Retinal pigment epithelial cell (primary cell): Measurements from ENCODE around the gene B3GNT4.

Experiments used
- DNase-seq: peaks from one replicate; pipeline ENCODE4 v3.0.0-alpha.2; 2010; ENCODE audit warnings: low read depth
- H3K4me3 ChIP-seq: 2 replicates; pipeline ENCODE4 v1.5.1; 2011; ENCODE audit warnings: mild to moderate bottlenecking, low read length, control low read depth, moderate library complexity
- TF ChIP-seq, protein P1 (sequence below): conservative IDR thresholded peaks from 2 replicates; pipeline ENCODE4 v1.5.1; 2011; ENCODE audit warnings: low read depth, low read length, control low read depth, inconsistent platforms

Gene B3GNT4

DNA sequence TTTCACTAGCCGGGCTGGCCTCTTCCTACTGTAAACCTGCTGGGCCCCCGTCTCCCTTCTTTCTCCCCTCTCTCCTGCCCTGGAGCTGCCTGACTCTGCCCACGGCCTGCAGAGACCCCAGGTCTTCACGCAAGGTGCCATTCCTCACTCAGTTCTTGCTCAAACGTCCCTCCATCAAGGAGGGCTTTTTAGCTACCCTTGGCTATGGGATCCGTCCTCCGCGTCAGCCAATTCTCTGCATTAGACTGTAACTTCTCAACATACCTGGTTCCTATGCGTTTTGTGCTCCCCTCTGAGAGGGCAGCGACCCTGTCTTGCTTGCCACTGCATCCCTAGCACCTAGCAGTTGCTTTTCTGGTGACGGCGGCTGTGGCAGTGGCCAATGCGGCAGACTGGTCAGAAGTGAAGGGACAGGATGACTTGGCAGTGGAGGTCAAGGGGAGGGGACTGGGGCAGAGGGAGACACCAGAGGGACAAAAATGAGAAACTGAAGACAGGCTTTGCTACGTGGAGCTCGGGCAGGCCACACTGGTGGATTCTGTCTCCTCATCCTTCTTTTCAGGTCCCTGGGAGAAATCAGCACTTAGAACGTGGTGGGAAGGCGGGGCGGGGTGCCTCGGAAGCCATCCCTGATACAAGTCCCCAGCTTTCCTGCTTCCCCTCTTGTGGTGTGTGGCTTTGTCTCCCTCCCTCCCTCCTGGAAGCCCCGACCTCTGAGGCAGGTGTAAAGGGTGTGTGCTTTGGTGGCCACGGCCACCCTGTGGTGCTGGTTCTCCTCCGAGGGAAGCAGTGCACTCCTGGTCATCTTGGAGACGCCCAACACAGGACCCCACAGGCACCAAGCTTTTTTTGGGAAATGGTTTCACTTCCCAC is 1.8 kb downstream of the B3GNT4 start:
- TF ChIP-seq, protein P1, sequence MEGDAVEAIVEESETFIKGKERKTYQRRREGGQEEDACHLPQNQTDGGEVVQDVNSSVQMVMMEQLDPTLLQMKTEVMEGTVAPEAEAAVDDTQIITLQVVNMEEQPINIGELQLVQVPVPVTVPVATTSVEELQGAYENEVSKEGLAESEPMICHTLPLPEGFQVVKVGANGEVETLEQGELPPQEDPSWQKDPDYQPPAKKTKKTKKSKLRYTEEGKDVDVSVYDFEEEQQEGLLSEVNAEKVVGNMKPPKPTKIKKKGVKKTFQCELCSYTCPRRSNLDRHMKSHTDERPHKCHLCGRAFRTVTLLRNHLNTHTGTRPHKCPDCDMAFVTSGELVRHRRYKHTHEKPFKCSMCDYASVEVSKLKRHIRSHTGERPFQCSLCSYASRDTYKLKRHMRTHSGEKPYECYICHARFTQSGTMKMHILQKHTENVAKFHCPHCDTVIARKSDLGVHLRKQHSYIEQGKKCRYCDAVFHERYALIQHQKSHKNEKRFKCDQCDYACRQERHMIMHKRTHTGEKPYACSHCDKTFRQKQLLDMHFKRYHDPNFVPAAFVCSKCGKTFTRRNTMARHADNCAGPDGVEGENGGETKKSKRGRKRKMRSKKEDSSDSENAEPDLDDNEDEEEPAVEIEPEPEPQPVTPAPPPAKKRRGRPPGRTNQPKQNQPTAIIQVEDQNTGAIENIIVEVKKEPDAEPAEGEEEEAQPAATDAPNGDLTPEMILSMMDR, result no peak
- DNase-seq, result no peak
- no peak overlapping the region for H3K4me3 ChIP-seq

DNA sequence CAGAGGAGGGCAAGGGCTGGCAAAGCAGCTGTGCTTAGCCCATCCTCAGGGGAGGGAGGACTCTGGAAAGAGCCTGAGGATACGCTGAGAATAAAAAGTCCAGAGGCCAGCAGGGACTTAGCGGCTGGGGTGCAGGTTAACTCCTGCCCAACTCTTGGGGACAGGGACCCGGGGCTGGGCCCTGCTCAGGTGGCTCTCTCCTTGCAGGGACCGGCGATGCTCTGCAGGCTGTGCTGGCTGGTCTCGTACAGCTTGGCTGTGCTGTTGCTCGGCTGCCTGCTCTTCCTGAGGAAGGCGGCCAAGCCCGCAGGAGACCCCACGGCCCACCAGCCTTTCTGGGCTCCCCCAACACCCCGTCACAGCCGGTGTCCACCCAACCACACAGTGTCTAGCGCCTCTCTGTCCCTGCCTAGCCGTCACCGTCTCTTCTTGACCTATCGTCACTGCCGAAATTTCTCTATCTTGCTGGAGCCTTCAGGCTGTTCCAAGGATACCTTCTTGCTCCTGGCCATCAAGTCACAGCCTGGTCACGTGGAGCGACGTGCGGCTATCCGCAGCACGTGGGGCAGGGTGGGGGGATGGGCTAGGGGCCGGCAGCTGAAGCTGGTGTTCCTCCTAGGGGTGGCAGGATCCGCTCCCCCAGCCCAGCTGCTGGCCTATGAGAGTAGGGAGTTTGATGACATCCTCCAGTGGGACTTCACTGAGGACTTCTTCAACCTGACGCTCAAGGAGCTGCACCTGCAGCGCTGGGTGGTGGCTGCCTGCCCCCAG is 2.8 kb downstream of the B3GNT4 start:
- TF ChIP-seq, protein P1, result no peak
- H3K4me3 ChIP-seq, result no peak overlapping the region
- no peak for DNase-seq

- no peak for DNase-seq
- TF ChIP-seq, protein P1, result no peak
- no peak overlapping the region for H3K4me3 ChIP-seq
Measured at GRCh38 chr12:122206976-122207375, 3.5 kb downstream of the B3GNT4 start.

DNA sequence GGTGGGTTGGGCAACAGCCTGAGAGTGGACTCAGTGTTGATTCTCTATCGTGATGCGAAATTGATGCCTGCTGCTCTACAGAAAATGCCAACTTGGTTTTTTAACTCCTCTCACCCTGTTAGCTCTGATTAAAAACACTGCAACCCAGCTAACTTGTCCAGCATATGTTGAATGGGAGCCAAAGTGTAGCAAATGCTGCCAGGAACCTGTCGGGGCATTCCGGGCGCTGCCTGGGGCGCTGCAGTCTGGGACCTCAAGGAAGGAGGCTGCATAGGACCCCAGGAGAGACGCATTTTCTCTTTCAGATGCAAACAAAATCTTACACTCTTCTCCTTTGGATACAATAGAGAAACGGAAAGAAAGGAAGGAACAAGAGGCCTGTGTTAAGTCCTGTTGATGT is 3.9 kb downstream of the B3GNT4 start:
- H3K4me3 ChIP-seq, result no peak overlapping the region
- TF ChIP-seq, protein P1, result no peak
- no peak for DNase-seq

DNA sequence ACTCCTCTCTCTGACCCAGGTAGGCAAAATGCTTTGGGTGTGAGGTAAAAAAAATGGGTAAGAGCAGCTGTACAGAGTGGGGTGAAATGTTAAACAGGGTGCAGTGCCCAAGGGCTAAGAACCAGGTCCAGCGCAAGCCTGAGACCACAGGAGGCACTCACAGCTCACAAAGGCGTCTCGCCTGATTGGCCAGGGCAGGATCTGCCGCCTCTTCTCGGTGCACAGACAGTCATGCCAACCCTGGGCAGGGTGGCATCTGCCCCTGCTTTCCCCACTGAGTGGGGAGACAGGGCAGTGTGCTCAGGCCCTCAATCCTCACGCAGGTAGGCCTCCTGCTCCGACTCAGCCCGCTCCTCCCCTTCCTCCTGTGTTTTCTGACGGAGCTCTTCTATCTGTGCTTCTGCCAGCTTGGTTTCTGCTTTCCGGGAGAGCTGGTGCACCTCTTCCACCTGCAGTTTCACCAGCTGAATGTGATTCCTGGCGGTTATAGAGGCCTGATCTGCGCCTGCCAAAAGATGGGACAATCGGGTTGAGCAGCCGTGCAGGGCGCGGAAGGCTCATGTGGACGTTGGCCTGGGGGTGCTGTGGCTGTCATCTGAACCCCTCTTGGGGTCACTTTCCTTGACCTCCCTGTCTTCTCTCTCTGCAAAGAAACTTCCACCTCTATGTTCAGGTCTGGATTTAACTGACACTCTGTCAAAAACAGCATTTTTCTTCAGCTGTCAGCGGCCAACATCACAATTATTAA is 4.7 kb downstream of the B3GNT4 start:
- no peak for DNase-seq

DNA sequence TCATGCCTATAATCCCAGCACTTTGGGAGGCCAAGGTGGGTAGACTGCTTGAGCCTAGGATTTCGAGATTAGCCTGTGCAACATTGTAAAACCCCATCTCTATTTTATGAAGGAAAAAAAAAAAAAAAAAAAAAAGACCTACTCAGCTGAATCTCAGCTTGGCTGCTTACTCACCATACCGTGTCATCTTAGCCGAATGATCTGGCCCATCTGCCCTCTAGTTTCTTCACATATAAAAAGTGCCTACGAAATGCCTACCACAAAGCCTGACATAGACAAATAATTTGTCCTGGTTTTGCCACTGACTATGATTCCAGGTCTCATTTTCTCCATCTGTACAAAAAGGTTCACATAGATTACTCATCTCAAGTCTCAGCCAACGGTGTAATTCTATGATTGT is 12.3 kb downstream of the B3GNT4 start:
- no peak for DNase-seq
- TF ChIP-seq, protein P1, result no peak
- H3K4me3 ChIP-seq, result no peak overlapping the region

More for the DNA sequence above, 4.7 kb downstream of the B3GNT4 start:
- TF ChIP-seq, protein P1, result no peak
- H3K4me3 ChIP-seq, result no peak overlapping the region
